Measurements from ENCODE around the gene MYB. TPM values are rescaled to one million over a fixed set of nuclear protein-coding genes. Genes with fewer than 3 reads are reported as not detected.
"Not testable (repeated sequence)": the region's sequence is repeated elsewhere in the genome, so short reads cannot be mapped to it uniquely, and the experiment has no call there.

MYB gene
- total RNA-seq, 1 donor from 2014 or later, result 0.83 TPM

DNA sequence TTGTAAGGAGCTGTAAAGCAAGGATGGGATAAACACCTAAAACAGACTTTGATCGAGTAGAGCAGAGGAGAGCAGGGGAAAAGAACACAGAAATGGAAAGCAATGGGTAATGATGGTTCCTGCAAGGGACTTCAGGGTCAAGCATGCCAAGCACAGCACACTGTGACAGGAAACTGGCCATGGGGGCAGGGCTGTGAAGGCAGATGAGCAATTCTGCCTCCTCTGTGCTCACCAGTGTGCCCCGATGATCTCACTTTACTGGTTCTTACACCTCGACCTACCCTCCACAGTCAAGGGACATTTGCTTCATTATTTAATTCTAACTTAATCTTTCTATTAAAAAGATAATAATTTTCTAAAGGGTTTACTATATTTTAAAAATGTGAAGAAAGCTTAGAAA is 21.6 kb upstream of the MYB start:
- Mint-ChIP-seq H3K4me1 (ENCODE audit: unreplicated experiment) (no peaks in the 10 kb centered on the region), H3K27ac (ENCODE audit: unreplicated experiment) (no peak overlapping the region), H3K27me3 (ENCODE audit: unreplicated experiment) (peaks cover 5% of the 10 kb centered on the region), H3K9me3 (ENCODE audit: unreplicated experiment) (no peaks in the 10 kb centered on the region), H3K36me3 (ENCODE audit: unreplicated experiment) (no peaks in the 10 kb centered on the region), H3K4me3 (ENCODE audit: unreplicated experiment) (no peak overlapping the region)
- DNase-seq (ENCODE audit: extremely low spot score, unreplicated experiment), result no peak
- TF ChIP-seq, protein P1, sequence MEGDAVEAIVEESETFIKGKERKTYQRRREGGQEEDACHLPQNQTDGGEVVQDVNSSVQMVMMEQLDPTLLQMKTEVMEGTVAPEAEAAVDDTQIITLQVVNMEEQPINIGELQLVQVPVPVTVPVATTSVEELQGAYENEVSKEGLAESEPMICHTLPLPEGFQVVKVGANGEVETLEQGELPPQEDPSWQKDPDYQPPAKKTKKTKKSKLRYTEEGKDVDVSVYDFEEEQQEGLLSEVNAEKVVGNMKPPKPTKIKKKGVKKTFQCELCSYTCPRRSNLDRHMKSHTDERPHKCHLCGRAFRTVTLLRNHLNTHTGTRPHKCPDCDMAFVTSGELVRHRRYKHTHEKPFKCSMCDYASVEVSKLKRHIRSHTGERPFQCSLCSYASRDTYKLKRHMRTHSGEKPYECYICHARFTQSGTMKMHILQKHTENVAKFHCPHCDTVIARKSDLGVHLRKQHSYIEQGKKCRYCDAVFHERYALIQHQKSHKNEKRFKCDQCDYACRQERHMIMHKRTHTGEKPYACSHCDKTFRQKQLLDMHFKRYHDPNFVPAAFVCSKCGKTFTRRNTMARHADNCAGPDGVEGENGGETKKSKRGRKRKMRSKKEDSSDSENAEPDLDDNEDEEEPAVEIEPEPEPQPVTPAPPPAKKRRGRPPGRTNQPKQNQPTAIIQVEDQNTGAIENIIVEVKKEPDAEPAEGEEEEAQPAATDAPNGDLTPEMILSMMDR (IDR thresholded peaks at IDR 0.05), result no peak

DNA sequence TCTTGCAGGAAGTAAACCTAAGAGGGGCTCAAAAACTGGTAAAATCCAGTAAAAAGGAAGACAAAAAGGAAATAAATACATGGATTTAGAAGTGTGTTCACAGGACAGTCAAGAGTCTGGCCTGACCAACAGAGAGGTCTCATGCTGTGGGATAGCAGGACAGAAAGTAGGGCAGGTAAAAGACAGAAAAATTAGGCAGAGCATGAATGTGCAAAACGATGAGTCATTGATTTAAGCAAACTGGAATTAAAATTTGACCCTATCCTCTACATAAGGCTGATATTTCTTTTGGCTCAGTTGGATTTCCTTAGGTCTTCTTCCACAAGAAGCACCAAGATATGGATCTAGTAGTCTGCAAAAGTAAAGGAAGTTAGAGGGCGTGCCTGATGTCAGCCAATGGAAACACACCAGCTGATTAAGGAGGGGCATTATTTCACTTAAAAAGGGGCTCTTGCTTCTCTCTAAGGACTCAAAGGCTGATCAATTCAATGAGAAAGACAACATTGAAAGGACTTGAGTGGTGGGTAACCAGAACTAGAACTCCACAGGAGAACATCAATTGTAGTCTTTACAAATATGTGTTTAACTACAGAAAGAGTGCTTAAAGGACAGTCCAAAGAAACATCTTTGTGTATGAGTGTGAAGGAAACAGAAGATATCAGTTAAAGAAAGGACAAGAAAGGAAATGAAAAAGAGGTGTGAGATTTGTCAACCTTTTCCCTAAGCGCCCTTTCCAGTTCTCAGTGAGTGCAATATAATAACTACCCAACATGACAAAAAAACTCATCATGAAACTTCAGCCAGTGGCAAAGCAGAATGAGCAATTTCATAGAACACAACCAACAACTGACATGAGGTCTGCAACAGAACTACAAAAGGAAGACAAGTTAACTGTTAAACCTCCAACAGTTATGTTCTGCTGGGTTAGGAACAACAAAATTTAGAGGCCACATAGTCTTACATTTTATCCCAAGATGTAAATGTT is 19.4 kb upstream of the MYB start:
- H3K36me3 Mint-ChIP-seq (ENCODE audit: unreplicated experiment), result no peaks in the 10 kb centered on the region
- no peaks in the 10 kb centered on the region for H3K27me3 Mint-ChIP-seq (ENCODE audit: unreplicated experiment)
- H3K4me1 Mint-ChIP-seq (ENCODE audit: unreplicated experiment), result no peaks in the 10 kb centered on the region
- H3K4me3 Mint-ChIP-seq (ENCODE audit: unreplicated experiment), result no peak overlapping the region
- no peak for DNase-seq (ENCODE audit: extremely low spot score, unreplicated experiment)
- TF ChIP-seq, protein P1 (IDR thresholded peaks at IDR 0.05), result no peak
- H3K9me3 Mint-ChIP-seq (ENCODE audit: unreplicated experiment), result no peaks in the 10 kb centered on the region
- H3K27ac Mint-ChIP-seq (ENCODE audit: unreplicated experiment), result no peak overlapping the region

DNA sequence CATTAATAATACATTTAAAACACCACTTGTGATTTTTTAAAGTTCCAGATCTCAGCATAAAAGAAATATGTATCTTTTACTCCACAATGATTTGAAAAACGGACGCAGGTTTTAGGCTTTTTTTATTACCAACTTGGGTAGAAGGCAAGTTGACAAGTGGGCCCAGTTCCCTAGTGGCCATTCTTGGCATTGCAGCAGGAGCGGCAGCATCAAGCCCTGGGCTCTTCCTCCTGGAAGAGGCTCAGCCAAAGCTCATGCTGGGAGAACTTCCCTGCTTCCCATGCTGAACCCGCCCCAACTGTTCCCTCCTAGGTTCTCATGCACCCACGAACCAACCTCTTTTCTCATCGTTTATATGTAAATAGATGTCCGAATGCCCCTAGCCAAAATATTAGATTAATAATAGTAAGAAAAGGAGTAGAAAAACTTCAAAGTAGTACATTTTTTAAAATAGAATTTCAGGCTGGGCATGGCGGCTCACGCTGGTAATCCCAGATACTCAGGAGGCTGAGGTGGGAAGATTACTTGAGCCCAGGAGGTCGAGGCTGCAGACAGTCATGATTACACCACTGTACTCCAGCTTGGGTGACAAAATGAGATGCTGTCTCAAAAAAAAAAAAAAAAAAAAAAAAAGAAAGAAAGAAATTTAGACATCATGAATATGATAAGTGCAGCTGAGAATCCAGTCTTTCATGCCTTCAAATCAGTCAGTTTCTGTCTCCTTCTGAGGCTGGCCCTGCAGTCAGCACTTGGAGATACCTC is 18.2 kb upstream of the MYB start:
- TF ChIP-seq, protein P1 (IDR thresholded peaks at IDR 0.05), result peak; percentile 56
- H3K27ac Mint-ChIP-seq (ENCODE audit: unreplicated experiment), result no peak overlapping the region
- H3K36me3 Mint-ChIP-seq (ENCODE audit: unreplicated experiment), result no peaks in the 10 kb centered on the region
- no peaks in the 10 kb centered on the region for H3K27me3 Mint-ChIP-seq (ENCODE audit: unreplicated experiment)
- no peaks in the 10 kb centered on the region for H3K9me3 Mint-ChIP-seq (ENCODE audit: unreplicated experiment)
- no peaks in the 10 kb centered on the region for H3K4me1 Mint-ChIP-seq (ENCODE audit: unreplicated experiment)
- DNase-seq (ENCODE audit: extremely low spot score, unreplicated experiment), result no peak
- no peak overlapping the region for H3K4me3 Mint-ChIP-seq (ENCODE audit: unreplicated experiment)

DNA sequence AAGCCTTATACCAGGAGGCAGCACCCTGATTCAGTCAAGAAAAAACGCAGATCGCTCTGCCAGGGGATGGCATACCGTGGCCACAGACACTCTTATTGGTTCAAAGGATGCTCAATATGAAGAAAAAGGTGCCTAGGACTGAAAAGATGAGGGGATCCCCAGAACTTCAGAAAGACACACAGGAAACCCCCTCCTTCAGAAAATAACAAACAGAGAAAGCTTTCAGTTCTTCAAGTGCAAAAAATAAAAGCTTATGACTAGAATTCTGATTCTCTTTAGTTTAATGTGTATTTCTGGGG is 17.7 kb upstream of the MYB start:
- no peaks in the 10 kb centered on the region for H3K36me3 Mint-ChIP-seq (ENCODE audit: unreplicated experiment)
- H3K27ac Mint-ChIP-seq (ENCODE audit: unreplicated experiment), result no peak overlapping the region
- H3K4me3 Mint-ChIP-seq (ENCODE audit: unreplicated experiment), result no peak overlapping the region
- TF ChIP-seq, protein P1 (IDR thresholded peaks at IDR 0.05), result no peak
- DNase-seq (ENCODE audit: extremely low spot score, unreplicated experiment), result no peak
- no peaks in the 10 kb centered on the region for H3K9me3 Mint-ChIP-seq (ENCODE audit: unreplicated experiment)
- H3K4me1 Mint-ChIP-seq (ENCODE audit: unreplicated experiment), result no peaks in the 10 kb centered on the region
- H3K27me3 Mint-ChIP-seq (ENCODE audit: unreplicated experiment), result no peaks in the 10 kb centered on the region

DNA sequence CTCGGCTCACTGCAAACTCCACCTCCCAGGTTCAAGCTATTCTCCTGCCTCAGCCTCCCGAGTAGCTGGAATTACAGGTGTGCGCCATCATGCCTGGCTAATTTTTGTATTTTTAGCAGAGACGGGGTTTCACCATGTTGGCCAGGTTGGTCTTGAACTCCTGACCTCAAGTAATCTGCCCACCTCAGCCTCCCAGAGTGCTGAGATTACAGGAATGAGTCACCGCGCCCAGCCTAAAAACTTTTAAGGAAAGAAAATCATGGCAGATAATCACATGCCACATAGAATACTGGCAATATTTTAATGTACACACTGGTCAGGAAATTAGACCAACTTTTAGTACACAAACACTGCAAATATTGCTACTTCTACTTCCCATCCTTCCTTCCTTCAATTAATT is 16.7 kb upstream of the MYB start:
- H3K27me3 Mint-ChIP-seq (ENCODE audit: unreplicated experiment); DNase-seq (ENCODE audit: extremely low spot score, unreplicated experiment); H3K4me1 Mint-ChIP-seq (ENCODE audit: unreplicated experiment); H3K36me3 Mint-ChIP-seq (ENCODE audit: unreplicated experiment); H3K27ac Mint-ChIP-seq (ENCODE audit: unreplicated experiment); H3K4me3 Mint-ChIP-seq (ENCODE audit: unreplicated experiment); H3K9me3 Mint-ChIP-seq (ENCODE audit: unreplicated experiment): not testable (repeated sequence)
